Lower leg skin (tissue), 4 donors: ENCODE measurements around the gene RALGAPA1. TPM values are rescaled to one million over a fixed set of nuclear protein-coding genes. Genes with fewer than 3 reads are reported as not detected.
"Not testable (repeated sequence)": the region's sequence is repeated elsewhere in the genome, so short reads cannot be mapped to it uniquely, and the experiment has no call there.

ENCODE experiments used
- DNase-seq, 2 donors: peaks; one replicate each; pipeline ENCODE4 v3.0.0-alpha.2; 2019; ENCODE audit warnings: low spot score in 2 of 2
- H3K4me3 ChIP-seq: fragments of 200-600 bp; sonication (generic); 2 replicates; pipeline ENCODE4 v1.5.1; 2017; ENCODE audit warnings: mild to moderate bottlenecking, low read depth; ENCODE audit not compliant: poor library complexity, severe bottlenecking
- POLR2A ChIP-seq, 2 donors: fragments of 450-650 bp; IDR thresholded peaks; one replicate each; pipeline ENCODE4 v1.6.1; 2016 to 2017; ENCODE audit warnings: antibody characterized with exemption in 2 of 2, mild to moderate bottlenecking in 1 of 2, moderate library complexity in 1 of 2
- WGBS, 2 donors: methylation state at CpG; one replicate each; pipeline ENCODE4 v1.1.5; 2018; 5-methylcytosine and 5-hydroxymethylcytosine counted together
- intact Hi-C: fragments of 100-400 bp; cut with DNase I; formaldehyde crosslinking; loops from one replicate; pipeline ENCODE4 v1.15.0; 2023; ENCODE audit warnings: low total_unique reads
- total RNA-seq, 4 donors: library from RNA; depleted of rRNA; stranded (reverse); fragments of >200 nt; gene quantifications; one replicate each; pipeline ENCODE4 v1.1.0, GENCODE V29; 2016
- TF ChIP-seq, protein P1 (sequence below), 3 donors: fragments of 450-650 bp; IDR thresholded peaks; one replicate each; pipeline ENCODE4 v1.5.1; 2016; ENCODE audit warnings: antibody characterized with exemption in 3 of 3, mild to moderate bottlenecking in 3 of 3, moderate library complexity in 2 of 3

The RALGAPA1 gene
- total RNA-seq, 4 donors from 2014 or later = 48.4 to 56.9 (median 50.2) TPM

DNA sequence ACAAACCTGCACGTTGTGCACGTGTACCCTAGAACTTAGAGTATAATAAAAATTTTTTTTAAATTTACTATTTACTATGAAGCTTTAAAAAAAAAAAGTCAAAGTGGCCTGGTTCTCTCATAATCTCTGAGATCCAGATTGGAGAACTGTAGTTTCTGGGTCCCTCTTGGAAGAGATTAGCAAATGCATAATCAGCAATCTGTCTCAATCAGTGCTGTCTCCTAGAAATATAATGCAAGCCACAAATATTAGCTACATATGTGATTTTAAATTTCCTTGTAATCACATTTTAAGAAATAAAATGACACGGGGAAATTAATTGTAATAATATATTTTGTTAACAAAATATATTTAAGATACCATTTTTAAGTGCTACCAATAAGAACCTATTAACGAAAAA lies 32.3 kb downstream of the RALGAPA1 start:
- DNase-seq = no peak
- no peak for TF ChIP-seq POLR2A (IDR thresholded peaks at IDR 0.05)
- TF ChIP-seq, protein P1, sequence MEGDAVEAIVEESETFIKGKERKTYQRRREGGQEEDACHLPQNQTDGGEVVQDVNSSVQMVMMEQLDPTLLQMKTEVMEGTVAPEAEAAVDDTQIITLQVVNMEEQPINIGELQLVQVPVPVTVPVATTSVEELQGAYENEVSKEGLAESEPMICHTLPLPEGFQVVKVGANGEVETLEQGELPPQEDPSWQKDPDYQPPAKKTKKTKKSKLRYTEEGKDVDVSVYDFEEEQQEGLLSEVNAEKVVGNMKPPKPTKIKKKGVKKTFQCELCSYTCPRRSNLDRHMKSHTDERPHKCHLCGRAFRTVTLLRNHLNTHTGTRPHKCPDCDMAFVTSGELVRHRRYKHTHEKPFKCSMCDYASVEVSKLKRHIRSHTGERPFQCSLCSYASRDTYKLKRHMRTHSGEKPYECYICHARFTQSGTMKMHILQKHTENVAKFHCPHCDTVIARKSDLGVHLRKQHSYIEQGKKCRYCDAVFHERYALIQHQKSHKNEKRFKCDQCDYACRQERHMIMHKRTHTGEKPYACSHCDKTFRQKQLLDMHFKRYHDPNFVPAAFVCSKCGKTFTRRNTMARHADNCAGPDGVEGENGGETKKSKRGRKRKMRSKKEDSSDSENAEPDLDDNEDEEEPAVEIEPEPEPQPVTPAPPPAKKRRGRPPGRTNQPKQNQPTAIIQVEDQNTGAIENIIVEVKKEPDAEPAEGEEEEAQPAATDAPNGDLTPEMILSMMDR (IDR thresholded peaks at IDR 0.05) = no peak
- no peak overlapping the region for H3K4me3 ChIP-seq
- intact Hi-C loops = loop anchor here (5.0 kb wide), 1 partner anchor 165 kb away; no protein-coding TSS in a partner anchor
- 89 to 90% methylated on average over 4 of the region's 4 CpGs for WGBS, 2 donors

DNA sequence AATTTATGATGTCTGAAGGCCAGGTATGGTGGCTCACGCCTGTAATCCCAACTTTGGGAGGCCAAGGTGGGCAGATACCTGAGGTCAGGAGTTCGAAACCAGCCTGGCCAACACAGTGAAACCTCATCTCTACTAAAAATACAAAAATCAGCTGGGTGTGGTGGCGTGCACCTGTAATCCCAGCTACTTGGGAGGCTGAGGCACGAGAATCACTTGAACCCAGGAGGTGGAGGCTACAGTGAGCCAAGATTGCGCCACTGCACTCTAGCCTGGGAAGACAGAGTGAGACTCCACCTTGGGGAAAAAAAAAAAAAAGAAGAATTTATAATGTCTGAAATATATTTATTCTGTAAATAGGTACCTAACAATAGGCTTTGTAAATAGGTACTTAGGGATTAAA lies 33.0 kb downstream of the RALGAPA1 start:
- DNase-seq = not testable (repeated sequence)
- WGBS, 2 donors = 99 to 100% methylated on average over 5 of the region's 5 CpGs
- intact Hi-C loops = loop anchor here (5.0 kb wide), 1 partner anchor 166 kb away; no protein-coding TSS in a partner anchor

DNA sequence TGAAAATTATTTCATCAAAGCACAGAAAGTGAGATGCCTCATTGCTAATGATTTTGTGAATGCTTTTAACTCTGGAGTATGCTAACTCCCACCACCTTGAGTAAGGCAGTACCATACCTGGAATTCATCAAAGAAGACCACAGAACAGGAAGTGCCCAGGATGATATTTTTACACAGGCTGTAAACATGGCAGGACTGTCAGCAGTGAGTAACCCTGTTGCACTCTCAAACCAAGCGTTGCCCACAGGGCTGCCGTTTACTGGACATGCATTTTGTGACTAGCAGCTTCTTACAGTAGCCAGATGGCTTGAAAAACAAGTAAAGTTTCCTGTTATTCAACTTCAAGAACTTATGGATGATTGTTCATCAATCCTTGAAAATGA lies 42.4 kb downstream of the RALGAPA1 start:
- TF ChIP-seq, protein P1 (IDR thresholded peaks at IDR 0.05) = no peak
- TF ChIP-seq POLR2A (IDR thresholded peaks at IDR 0.05) = no peak
- no peak overlapping the region for H3K4me3 ChIP-seq
- DNase-seq = no peak
- WGBS, 2 donors = 72 to 75% methylated on average over 2 of the region's 2 CpGs
- intact Hi-C loops = no loop called here

More for the DNA sequence above, 33.0 kb downstream of the RALGAPA1 start:
- not testable (repeated sequence) for H3K4me3 ChIP-seq

DNA sequence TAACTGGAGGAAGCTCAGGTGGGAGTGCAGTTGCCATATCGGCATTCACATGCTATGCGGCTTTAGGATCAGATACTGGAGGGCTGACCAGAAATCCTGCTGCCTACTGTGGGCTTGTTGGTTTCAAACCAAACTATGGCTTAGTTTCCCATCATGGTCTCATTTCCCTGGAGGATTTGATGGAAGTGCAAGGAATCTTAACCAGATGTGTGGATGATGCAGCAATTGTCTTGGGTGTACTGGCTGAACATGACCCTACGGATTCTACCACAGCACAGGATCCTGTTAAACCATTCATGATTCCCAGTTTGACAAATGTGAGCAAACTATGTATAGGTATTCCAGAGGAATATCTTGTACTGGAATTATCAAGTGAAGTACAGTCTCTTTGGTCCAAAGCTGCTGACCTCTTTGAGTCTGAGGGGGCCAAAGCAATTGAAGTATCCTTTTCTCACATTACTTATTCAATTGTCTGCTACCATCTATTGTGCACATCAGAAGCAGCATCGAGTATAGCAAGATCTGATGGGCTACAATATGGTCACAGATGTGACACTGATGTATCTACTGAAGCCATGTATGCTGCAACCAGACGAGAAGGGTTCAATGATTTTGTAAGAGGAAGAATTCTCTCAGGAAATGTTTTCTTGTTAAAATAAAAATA lies 42.9 kb downstream of the RALGAPA1 start:
- WGBS, 2 donors = 94 to 97% methylated on average over 5 of the region's 5 CpGs
- DNase-seq = no peak
- intact Hi-C loops = no loop called here
- H3K4me3 ChIP-seq = no peak overlapping the region
- TF ChIP-seq POLR2A (IDR thresholded peaks at IDR 0.05) = no peak
- TF ChIP-seq, protein P1 (IDR thresholded peaks at IDR 0.05) = no peak

DNA sequence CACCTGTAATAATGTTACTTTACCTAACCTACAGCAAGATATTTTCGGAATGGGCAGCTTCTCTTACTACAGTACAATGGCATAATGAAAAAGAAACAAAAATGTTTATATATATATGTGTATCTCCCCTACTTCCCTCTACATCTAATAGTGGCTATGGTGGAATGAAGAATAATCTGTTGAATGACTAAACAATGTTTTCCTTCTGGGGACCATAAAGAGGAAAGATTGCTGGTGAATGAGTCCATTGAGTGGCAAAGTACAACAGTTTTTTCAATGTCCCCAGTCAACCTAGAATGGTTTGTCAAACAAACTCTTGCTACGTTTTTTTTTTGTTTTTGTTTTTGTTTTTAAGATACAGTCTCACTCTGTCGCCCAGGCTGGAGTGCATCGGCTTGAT lies 47.2 kb downstream of the RALGAPA1 start:
- no peak overlapping the region for H3K4me3 ChIP-seq
- intact Hi-C loops = no loop called here
- no peak for DNase-seq
- TF ChIP-seq, protein P1 (IDR thresholded peaks at IDR 0.05) = no peak
- no peak for TF ChIP-seq POLR2A (IDR thresholded peaks at IDR 0.05)
- 93 to 96% methylated on average over 4 of the region's 4 CpGs for whole genome bisulfite sequencing, 2 donors

DNA sequence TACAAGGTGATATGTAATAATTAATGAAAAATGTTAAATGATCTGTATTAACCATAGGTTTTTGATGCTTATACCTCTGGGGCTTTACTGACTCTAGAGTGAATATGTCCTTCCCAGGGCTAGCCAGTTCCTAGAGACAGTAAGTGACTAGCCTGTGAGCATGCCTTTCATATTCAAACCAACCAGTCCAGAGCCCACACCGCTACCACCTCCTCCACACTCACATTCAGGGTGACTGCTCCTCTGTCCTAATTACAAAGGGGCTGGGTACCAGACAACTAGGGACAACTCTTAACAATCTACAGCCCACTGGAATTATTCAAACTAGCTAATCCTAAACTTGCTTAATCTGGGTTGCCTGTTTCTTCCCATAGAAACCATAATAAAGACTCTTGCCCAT lies 49.0 kb downstream of the RALGAPA1 start:
- WGBS, 2 donors = 94 to 96% methylated on average over 1 of the region's 1 CpG
- H3K4me3 ChIP-seq = no peak overlapping the region
- DNase-seq = no peak
- TF ChIP-seq POLR2A (IDR thresholded peaks at IDR 0.05) = no peak
- TF ChIP-seq, protein P1 (IDR thresholded peaks at IDR 0.05) = no peak
- intact Hi-C loops = no loop called here
